ENCODE measurements around the gene ADAP1.

DNA sequence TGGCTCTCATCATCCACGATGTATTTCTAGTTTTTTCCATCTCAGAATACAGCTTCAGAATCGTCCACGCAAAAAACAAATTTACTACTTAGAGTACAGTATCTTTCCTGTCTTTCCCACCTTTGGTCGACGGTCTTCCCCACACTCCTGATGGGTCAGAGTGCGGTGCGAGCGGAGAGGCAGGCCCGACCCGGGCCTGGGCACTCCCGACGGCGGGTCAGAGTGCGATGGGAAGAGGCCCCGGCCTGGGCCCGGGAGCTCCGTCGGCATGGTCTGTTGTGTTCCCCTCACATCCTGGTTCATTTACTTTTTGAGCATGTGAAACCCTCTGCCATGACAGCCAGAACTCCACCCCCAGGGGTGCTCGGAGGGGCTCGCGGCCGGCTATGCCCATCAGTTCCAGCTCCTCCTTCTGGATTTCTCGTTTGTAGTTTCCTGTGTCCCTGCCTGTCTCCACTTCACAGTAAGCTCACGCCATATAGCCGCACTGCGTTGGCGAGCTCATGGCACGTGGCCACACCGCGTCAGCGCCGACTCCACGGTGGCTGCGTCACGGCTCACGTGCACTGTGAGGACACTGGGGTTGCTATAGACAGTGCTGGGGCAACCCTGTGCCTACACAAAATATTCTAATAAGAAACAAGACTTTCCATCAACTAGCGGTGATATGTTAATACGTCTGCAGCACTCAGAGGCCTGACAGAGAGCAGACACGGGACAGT lies 13.0 kb upstream of the ADAP1 start:
- TF ChIP-seq, protein P1, sequence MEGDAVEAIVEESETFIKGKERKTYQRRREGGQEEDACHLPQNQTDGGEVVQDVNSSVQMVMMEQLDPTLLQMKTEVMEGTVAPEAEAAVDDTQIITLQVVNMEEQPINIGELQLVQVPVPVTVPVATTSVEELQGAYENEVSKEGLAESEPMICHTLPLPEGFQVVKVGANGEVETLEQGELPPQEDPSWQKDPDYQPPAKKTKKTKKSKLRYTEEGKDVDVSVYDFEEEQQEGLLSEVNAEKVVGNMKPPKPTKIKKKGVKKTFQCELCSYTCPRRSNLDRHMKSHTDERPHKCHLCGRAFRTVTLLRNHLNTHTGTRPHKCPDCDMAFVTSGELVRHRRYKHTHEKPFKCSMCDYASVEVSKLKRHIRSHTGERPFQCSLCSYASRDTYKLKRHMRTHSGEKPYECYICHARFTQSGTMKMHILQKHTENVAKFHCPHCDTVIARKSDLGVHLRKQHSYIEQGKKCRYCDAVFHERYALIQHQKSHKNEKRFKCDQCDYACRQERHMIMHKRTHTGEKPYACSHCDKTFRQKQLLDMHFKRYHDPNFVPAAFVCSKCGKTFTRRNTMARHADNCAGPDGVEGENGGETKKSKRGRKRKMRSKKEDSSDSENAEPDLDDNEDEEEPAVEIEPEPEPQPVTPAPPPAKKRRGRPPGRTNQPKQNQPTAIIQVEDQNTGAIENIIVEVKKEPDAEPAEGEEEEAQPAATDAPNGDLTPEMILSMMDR (optimal IDR thresholded peaks at IDR 0.05 in 1 of 3, IDR thresholded peaks at IDR 0.05 in 1 of 3, conservative IDR thresholded peaks at IDR 0.05 in 1 of 3; ENCODE audit: extremely low read depth in 1 of 3, insufficient read depth in 2 of 3, low read length in 3 of 3) = no peak
- TF ChIP-seq EZH2 (IDR thresholded peaks at IDR 0.05; ENCODE audit: low read length) = no peak

Measured in keratinocyte (primary cell).